Ishikawa (cell line): Measurements from ENCODE around the gene MYCBP2.

ENCODE experiments used
- CEBPB ChIP-seq: IDR thresholded peaks from 2 replicates; pipeline ENCODE4 v1.6.1; 2012
- CREB1 ChIP-seq: IDR thresholded peaks from 2 replicates; pipeline ENCODE4 v1.6.1; 2012; ENCODE audit warnings: low read depth
- EGR1 ChIP-seq: IDR thresholded peaks from 2 replicates; pipeline ENCODE4 v1.6.1; 2012
- EP300 ChIP-seq: IDR thresholded peaks from 2 replicates; pipeline ENCODE4 v1.6.1; 2012; ENCODE audit warnings: borderline replicate concordance
- FOXM1 ChIP-seq: IDR thresholded peaks from 2 replicates; pipeline ENCODE4 v1.6.1; 2012; ENCODE audit warnings: low read depth, borderline replicate concordance
- MAX ChIP-seq: IDR thresholded peaks from 2 replicates; pipeline ENCODE4 v1.6.1; 2012
- NFIC ChIP-seq: IDR thresholded peaks from 2 replicates; pipeline ENCODE4 v1.6.1; 2012
- RAD21 ChIP-seq: IDR thresholded peaks from 2 replicates; pipeline ENCODE4 v1.6.1; 2012; ENCODE audit warnings: low read depth
- REST ChIP-seq: IDR thresholded peaks from 2 replicates; pipeline ENCODE4 v1.6.1; 2012; ENCODE audit warnings: low read depth, mild to moderate bottlenecking
- TAF1 ChIP-seq: IDR thresholded peaks from 2 replicates; pipeline ENCODE4 v1.6.1; 2012; ENCODE audit warnings: low read depth, mild to moderate bottlenecking
- TCF12 ChIP-seq: IDR thresholded peaks from 2 replicates; pipeline ENCODE4 v1.6.1; 2012; ENCODE audit warnings: low read depth
- TEAD4 ChIP-seq: IDR thresholded peaks from 2 replicates; pipeline ENCODE4 v1.6.1; 2012
- YY1 ChIP-seq: IDR thresholded peaks from 2 replicates; pipeline ENCODE4 v1.6.1; 2012; ENCODE audit warnings: low read depth
- ZBTB7A ChIP-seq: IDR thresholded peaks from 2 replicates; pipeline ENCODE4 v1.6.1; 2012; ENCODE audit warnings: low read depth
- TF ChIP-seq, protein P1 (sequence below): IDR thresholded peaks from 2 replicates; pipeline ENCODE4 v1.6.1; 2012

The MYCBP2 gene

DNA sequence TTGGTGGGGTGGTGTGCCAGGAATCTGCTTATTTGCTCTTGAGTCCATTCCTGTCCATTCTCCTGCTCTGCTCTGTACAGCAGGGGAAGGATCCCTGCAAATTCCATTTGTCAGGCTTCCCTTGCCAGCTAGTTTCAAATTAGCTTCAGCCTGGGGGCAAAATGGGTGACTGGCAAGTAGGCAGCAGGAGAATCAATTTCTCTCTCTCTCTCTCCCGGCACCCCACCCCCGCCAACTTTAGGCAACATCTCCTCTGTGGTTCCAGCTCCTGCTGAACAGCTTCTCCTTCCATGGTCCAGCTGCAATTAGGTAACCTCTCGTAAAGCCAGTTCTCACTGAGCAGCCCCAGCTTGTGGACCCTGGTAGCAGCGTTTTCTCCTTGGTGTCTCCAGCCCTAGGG, 6.7 kb upstream of the MYCBP2 start:
- TF ChIP-seq CREB1 = no peak
- TF ChIP-seq, protein P1, sequence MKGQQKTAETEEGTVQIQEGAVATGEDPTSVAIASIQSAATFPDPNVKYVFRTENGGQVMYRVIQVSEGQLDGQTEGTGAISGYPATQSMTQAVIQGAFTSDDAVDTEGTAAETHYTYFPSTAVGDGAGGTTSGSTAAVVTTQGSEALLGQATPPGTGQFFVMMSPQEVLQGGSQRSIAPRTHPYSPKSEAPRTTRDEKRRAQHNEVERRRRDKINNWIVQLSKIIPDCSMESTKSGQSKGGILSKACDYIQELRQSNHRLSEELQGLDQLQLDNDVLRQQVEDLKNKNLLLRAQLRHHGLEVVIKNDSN = no peak
- no peak for TF ChIP-seq REST
- no peak for TF ChIP-seq MAX
- TF ChIP-seq FOXM1 = no peak
- TF ChIP-seq RAD21 = no peak
- TF ChIP-seq NFIC = no peak
- TF ChIP-seq EP300 = no peak
- TF ChIP-seq EGR1 = no peak
- no peak for TF ChIP-seq TCF12
- no peak for TF ChIP-seq YY1
- TF ChIP-seq TAF1 = no peak
- TF ChIP-seq CEBPB = no peak
- TF ChIP-seq ZBTB7A = no peak
- no peak for TF ChIP-seq TEAD4

DNA sequence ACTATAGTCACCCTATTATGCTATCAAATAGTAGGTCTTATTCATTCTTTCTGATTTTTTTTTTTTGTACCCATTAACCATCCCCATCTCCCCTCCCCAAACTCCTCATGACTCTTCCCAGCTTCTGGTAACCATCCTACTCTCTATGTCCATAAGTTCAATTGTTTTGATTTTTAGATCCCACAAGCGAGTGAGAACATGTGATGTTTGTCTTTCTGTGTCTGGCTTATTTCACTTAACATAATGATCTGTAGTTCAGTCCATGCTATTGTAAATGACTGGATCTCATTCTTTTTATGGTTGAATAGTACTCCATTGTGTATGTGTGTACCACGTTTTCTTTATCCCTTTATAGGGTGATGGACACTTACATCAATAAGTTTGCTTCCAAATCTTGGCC, 4.5 kb upstream of the MYCBP2 start:
- TF ChIP-seq REST (no peak), TEAD4 (no peak), RAD21 (no peak), CEBPB (no peak), EP300 (no peak), MAX (no peak), FOXM1 (no peak), CREB1 (no peak), YY1 (no peak)
- TF ChIP-seq, protein P1 = no peak

GRCh38 chr13:77329911-77330584, 3.2 kb upstream of the MYCBP2 start:
- TF ChIP-seq ZBTB7A (peak; percentile 99; the same call in 1 of the 2 replicates), CEBPB (no peak)

DNA sequence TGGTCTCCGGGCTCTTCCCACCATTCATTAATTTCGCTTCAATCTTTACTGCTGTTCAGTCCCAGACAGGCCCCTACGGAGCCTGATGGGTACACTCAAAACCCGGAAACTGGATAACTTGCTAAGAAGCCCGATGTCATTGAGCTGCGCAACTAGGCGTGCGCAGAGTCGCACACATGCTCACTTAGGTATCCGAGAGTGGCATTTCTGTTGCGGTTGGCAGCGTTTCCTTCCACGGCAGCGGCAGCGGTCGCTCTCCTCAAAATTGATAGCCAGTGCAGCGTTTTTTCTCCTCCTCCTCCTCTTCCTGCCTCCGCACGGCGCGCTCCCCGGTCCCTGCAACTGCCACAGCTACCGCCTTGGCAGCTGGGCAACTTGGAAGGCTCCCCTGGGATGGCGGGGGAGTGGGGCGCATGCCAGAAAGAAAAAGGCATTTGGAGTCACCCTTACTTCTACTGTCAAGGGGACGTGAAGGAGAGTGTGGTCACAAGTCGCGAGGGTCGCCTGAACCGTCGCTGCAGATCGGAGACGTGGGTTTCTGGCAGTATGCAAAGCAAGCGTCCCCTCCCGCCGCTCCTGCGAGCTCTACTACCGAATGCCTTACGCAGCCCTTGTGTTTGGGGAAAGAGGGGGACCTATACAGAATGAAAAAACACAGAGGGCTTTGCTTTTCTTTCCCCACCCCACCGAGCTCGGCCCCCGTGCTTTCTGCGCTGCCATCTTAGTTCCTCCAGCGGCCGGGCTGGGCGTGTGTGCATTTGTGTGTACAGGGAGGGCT, 2.4 kb upstream of the MYCBP2 start:
- TF ChIP-seq ZBTB7A (no peak; the same call in 1 of the 2 replicates), FOXM1 (peak; percentile 23; the same call in 1 of the 2 replicates), RAD21 (0 out of 2 replicates have a peak, but pooled peaks have one; percentile 1), TCF12 (peak; percentile 55), TAF1 (no peak; the same call in none of the 2 replicates), MAX (peak; percentile 87), REST (no peak), CREB1 (no peak), CEBPB (no peak), TEAD4 (no peak), NFIC (peak; percentile 37; the same call in 1 of the 2 replicates), YY1 (peak; percentile 75; the same call in 1 of the 2 replicates), EP300 (no peak), EGR1 (no peak)
- TF ChIP-seq, protein P1 = no peak
